Gastroesophageal sphincter (tissue), 3 donors: ENCODE results near the gene SLC26A6.

ENCODE experiments used
- POLR2AphosphoS5 ChIP-seq: sonication (generic); formaldehyde crosslinking; IDR thresholded peaks from one replicate; pipeline ENCODE4 v1.6.1; 2017; ENCODE audit warnings: antibody characterized with exemption
- TF ChIP-seq, protein P1 (sequence below), 4 experiments: fragments of 200-600 bp in 2 of 4; fragments of 450-650 bp in 2 of 4; sonication (generic) in 1 of 4; IDR thresholded peaks; one replicate each; pipeline ENCODE4 v1.5.1; 2017 to 2019; ENCODE audit warnings: antibody characterized with exemption in 4 of 4, mild to moderate bottlenecking in 2 of 4, moderate library complexity in 2 of 4

GRCh38 chr3:48624767-48625166 is 10.5 kb downstream of the SLC26A6 start:
- TF ChIP-seq POLR2AphosphoS5, result no peak
- TF ChIP-seq, protein P1, sequence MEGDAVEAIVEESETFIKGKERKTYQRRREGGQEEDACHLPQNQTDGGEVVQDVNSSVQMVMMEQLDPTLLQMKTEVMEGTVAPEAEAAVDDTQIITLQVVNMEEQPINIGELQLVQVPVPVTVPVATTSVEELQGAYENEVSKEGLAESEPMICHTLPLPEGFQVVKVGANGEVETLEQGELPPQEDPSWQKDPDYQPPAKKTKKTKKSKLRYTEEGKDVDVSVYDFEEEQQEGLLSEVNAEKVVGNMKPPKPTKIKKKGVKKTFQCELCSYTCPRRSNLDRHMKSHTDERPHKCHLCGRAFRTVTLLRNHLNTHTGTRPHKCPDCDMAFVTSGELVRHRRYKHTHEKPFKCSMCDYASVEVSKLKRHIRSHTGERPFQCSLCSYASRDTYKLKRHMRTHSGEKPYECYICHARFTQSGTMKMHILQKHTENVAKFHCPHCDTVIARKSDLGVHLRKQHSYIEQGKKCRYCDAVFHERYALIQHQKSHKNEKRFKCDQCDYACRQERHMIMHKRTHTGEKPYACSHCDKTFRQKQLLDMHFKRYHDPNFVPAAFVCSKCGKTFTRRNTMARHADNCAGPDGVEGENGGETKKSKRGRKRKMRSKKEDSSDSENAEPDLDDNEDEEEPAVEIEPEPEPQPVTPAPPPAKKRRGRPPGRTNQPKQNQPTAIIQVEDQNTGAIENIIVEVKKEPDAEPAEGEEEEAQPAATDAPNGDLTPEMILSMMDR (IDR thresholded peaks at IDR 0.05), result no peak
